Smooth muscle cell of the brain vasculature (primary cell): Measurements from ENCODE around the gene SLC11A1.

Experiments
- DNase-seq: peaks from one replicate; pipeline ENCODE4 v3.0.0-alpha.2; 2012; ENCODE audit warnings: low read depth, low spot score

The SLC11A1 gene

GRCh38 chr2:218435003-218435982 lies 53.2 kb downstream of the SLC11A1 start:
- no peak for DNase-seq

- DNase-seq: no peak
These were observed 54.9 kb downstream of the SLC11A1 start for GRCh38 chr2:218436992-218437391.

- no peak for DNase-seq
These were observed 55.9 kb downstream of the SLC11A1 start for GRCh38 chr2:218437969-218438368.

GRCh38 chr2:218438596-218438995 lies 56.5 kb downstream of the SLC11A1 start:
- no peak for DNase-seq

- no peak for DNase-seq
These were observed 62.8 kb downstream of the SLC11A1 start for GRCh38 chr2:218444692-218445357.

GRCh38 chr2:218445602-218446001 lies 63.5 kb downstream of the SLC11A1 start:
- DNase-seq: no peak
